Ovary (tissue), 9 donors: ENCODE data around the gene SENP8. TPM values are rescaled to one million over a fixed set of nuclear protein-coding genes. Genes with fewer than 3 reads are reported as not detected.

ENCODE experiments used
- DNase-seq, 5 donors: peaks; one replicate each; pipeline ENCODE4 v3.0.0-alpha.2; 2019 to 2020
- H3K27ac ChIP-seq, 2 donors: fragments of 200-600 bp; one replicate each; pipeline versions ENCODE4 v1.5.1 to v1.8.0; 2019 to 2022
- H3K27me3 ChIP-seq: fragments of 200-600 bp; one replicate; pipeline ENCODE4 v1.8.0; 2022
- H3K36me3 ChIP-seq: fragments of 200-600 bp; sonication (generic); one replicate; pipeline ENCODE4 v1.5.1; 2019
- H3K4me1 ChIP-seq: one replicate; pipeline ENCODE4 v1.8.1; 2013; ENCODE audit warnings: mild to moderate bottlenecking, moderate library complexity; ENCODE audit not compliant: insufficient read depth
- H3K4me3 ChIP-seq: fragments of 200-600 bp; sonication (generic); one replicate; pipeline ENCODE4 v1.5.1; 2017
- H3K9me3 ChIP-seq, 2 donors: fragments of 200-600 bp in 1 of 2; sonication (generic) in 1 of 2; one replicate each; pipeline versions ENCODE4 v1.5.1 to v1.8.1; 2013 to 2019; ENCODE audit warnings: mild to moderate bottlenecking in 1 of 2, moderate library complexity in 1 of 2
- EP300 ChIP-seq: sonication (generic); formaldehyde crosslinking; IDR thresholded peaks from one replicate; pipeline ENCODE4 v1.6.1; 2017; ENCODE audit warnings: antibody characterized with exemption
- POLR2A ChIP-seq: fragments of 450-650 bp; IDR thresholded peaks from one replicate; pipeline ENCODE4 v1.6.1; 2017; ENCODE audit warnings: antibody characterized with exemption, mild to moderate bottlenecking, moderate library complexity
- WGBS, 3 donors: extraction: QIAGEN DNeasy Blood & Tissue Kit in 1 of 3; methylation state at CpG; one replicate each; pipeline versions ENCODE4 v1.1.5 to v1.1.7; 2013 to 2017; 5-methylcytosine and 5-hydroxymethylcytosine counted together
- intact Hi-C, 4 donors: fragments of 100-400 bp; cut with DNase I; formaldehyde crosslinking; loops; one replicate each; pipeline versions ENCODE4 v1.11.0 to v1.15.1; 2022 to 2023
- polyA plus RNA-seq, 2 donors: library from polyadenylated mRNA; stranded (reverse); fragments of 200-250 nt in 1 of 2; fragments of 350-450 nt in 1 of 2; fragmentation: Illumina TruSeq in 1 of 2; extraction: RNeasy Lipid Tissue Mini Kit (QIAGEN cat#74804) in 1 of 2; gene quantifications; one replicate each; pipeline ENCODE4 v1.2.3, GENCODE V29; 2013 to 2014
- total RNA-seq, 7 donors: library from RNA; depleted of rRNA in 2 of 7; stranded (reverse); fragments of >200 nt in 2 of 7; fragmentation: NEBNext Ultra II Directional in 3 of 7; extraction: Animal tissue kit (Norgen Biotek cat#: 25700) in 3 of 7; gene quantifications; one replicate each; pipeline versions ENCODE4 v1.1.0 to v1.2.4, GENCODE V29; 2016 to 2023
- TF ChIP-seq, protein P1 (sequence below), 3 donors: fragments of 450-650 bp in 2 of 3; fragments of 200-600 bp in 1 of 3; IDR thresholded peaks; one replicate each; pipeline versions ENCODE4 v1.5.1 to v1.8.0; 2016 to 2022; ENCODE audit warnings: antibody characterized with exemption in 3 of 3, mild to moderate bottlenecking in 1 of 3
- donor health status: DM: no; HTN: no; CAD: no; lungs with moderate emphysema.
- donor health status: DM: no; HTN: no; CAD: no.
- donor health status: Bipolar disorder and iron deficiency.
- donor health status: DM: yes; HTN: yes; CAD: no.
- donor health status: DM: no; HTN: no; CAD: no.
- donor health status: DM: yes; HTN: yes; CAD: no.

SENP8 gene
- total and polyA plus RNA-seq, 9 donors: 0.72 to 5.4 (median 3.2) TPM

DNA sequence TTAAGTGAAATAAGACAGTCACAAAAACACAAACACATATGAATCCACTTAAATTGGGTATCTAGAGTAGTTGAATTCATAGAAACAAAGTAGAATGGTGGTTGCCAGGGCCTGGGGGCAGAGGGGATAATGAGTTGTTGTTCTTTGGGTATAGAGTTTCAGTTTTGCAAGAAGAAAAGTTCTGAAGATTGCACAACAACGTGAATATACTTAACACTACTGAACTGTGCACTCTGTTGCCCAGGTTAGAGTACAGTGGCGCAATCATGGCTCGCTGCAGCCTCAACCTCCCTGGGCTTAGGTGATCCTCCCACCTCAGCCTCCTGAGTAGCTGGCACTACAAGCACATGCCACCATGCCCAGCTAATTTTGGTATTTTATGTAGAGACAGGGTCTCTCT is 64.5 kb downstream of the SENP8 start:
- Histone ChIP-seq H3K4me3 (no peak overlapping the region), H3K4me1 (peaks cover 5% of the 10 kb centered on the region), H3K27me3 (no peaks in the 10 kb centered on the region), H3K27ac (no peak overlapping the region), H3K9me3 (no peaks in the 10 kb centered on the region), H3K36me3 (no peaks in the 10 kb centered on the region)
- TF ChIP-seq, protein P1, sequence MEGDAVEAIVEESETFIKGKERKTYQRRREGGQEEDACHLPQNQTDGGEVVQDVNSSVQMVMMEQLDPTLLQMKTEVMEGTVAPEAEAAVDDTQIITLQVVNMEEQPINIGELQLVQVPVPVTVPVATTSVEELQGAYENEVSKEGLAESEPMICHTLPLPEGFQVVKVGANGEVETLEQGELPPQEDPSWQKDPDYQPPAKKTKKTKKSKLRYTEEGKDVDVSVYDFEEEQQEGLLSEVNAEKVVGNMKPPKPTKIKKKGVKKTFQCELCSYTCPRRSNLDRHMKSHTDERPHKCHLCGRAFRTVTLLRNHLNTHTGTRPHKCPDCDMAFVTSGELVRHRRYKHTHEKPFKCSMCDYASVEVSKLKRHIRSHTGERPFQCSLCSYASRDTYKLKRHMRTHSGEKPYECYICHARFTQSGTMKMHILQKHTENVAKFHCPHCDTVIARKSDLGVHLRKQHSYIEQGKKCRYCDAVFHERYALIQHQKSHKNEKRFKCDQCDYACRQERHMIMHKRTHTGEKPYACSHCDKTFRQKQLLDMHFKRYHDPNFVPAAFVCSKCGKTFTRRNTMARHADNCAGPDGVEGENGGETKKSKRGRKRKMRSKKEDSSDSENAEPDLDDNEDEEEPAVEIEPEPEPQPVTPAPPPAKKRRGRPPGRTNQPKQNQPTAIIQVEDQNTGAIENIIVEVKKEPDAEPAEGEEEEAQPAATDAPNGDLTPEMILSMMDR (IDR thresholded peaks at IDR 0.05): no peak
- TF ChIP-seq POLR2A: no peak
- TF ChIP-seq EP300: no peak
- intact Hi-C loops: no loop called here
- no peak for DNase-seq
- 87 to 94% (median 87%) methylated on average over 3 of the region's 3 CpGs for WGBS, 3 donors

DNA sequence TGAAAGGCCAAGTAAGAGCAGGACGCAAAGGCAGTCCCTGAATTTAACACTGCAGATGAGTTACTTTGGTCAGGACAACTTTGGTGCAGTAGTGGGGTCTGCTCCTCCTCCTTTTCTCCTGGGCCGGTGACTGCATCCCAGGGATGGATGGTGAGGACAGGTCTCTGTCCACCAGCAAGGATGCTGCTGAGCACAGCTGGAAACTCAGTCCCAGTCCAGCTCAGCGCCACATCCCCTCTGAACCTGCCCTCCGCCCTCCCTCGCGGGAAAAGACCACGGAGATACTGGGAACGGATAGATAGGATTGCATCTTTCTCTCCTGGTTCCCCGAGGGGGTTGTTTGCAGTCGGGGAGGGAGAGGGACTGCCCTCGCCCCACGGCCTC is 65.6 kb downstream of the SENP8 start:
- H3K9me3 ChIP-seq: no peaks in the 10 kb centered on the region
- no peak for DNase-seq
- 24 to 30% (median 25%) methylated on average over 12 of the region's 12 CpGs for WGBS, 3 donors
- peaks cover 5% of the 10 kb centered on the region for H3K4me1 ChIP-seq
- intact Hi-C loops: no loop called here
- no peak overlapping the region for H3K4me3 ChIP-seq
- no peak overlapping the region for H3K27ac ChIP-seq
- H3K27me3 ChIP-seq: no peaks in the 10 kb centered on the region
- no peaks in the 10 kb centered on the region for H3K36me3 ChIP-seq
- TF ChIP-seq, protein P1 (IDR thresholded peaks at IDR 0.05): no peak
- TF ChIP-seq EP300: no peak
- TF ChIP-seq POLR2A: no peak

DNA sequence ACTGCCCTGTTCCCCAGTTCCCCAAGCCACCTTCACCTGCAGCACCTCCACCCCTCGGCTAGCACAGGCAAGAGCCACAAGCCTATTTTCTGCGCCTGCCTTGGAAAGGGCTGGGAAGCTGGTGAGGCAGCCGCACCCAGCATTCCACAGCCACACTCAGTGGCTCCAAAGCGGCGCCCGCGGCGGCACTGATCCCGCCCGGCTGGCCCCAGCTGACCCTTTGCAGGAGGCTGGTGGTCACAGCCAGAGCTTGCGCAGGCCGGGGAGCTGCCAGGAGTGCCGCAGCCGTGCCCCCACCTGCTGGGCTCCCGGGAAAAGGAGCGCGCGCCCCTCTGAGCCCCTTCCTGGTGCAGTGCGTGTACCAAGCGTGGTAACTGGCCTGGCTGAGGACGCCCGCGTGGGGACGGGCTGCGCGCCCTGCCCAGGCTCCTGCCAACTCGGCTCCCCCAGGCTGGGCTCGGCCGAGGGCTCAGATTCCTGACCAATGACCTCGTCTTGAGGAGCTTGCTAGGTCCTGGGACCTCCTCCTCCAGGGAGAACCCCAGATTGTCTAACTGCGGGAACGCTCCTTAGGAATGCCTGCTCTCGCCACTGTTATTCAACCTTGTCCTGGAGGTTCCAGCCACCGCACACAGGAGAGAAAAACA is 66.1 kb downstream of the SENP8 start:
- intact Hi-C loops: no loop called here
- Histone ChIP-seq H3K36me3 (no peaks in the 10 kb centered on the region), H3K4me3 (no peak overlapping the region), H3K27me3 (no peaks in the 10 kb centered on the region), H3K27ac (no peak overlapping the region), H3K9me3 (no peaks in the 10 kb centered on the region), H3K4me1 (peaks cover 5% of the 10 kb centered on the region)
- 4 to 7% (median 6%) methylated on average over 22 to 34 of the region's 34 CpGs for WGBS, 3 donors
- TF ChIP-seq POLR2A (no peak), EP300 (no peak)
- TF ChIP-seq, protein P1 (IDR thresholded peaks at IDR 0.05): no peak
- DNase-seq: no peak

DNA sequence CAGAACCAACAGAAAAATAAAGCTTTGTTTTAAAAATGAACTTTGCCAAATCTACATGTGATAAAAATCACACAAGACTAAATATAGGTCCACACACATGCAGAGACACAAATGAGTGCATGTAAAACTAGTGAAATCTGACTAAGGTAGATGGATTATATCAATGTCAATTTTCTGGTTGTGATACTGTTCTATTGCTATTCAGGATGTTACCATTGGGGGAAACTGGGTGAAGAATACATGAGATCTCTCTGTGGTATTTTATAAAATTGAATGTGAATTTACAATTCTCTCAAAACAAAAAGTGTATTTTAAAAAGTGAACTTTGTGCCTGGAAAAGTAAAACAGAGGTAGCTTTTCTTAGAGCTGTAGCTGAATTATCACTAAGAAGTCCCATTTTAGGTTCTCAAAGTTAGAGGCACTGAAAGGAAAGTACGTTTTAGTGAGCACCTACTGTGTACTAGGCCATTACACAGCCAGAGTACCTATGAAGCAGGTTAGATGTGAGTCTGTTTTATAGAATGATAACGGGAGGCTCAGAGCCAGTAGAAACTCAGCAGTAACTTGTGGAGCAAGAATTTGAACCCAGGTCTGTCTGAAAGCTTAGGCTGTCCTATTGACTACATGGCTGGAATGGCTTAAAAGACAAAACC is 71.2 kb downstream of the SENP8 start:
- Histone ChIP-seq H3K4me1 (no peaks in the 10 kb centered on the region), H3K9me3 (no peaks in the 10 kb centered on the region), H3K27me3 (no peaks in the 10 kb centered on the region), H3K4me3 (no peak overlapping the region), H3K27ac (no peak overlapping the region), H3K36me3 (no peaks in the 10 kb centered on the region)
- no peak for DNase-seq
- intact Hi-C loops: no loop called here
- TF ChIP-seq, protein P1 (IDR thresholded peaks at IDR 0.05): no peak
- TF ChIP-seq EP300 (no peak), POLR2A (no peak)
- WGBS, 3 donors: 80 to 95% (median 85%) methylated on average over 2 of the region's 2 CpGs
